HCT116 (cell line): ENCODE data around the gene CD244. TPM values are rescaled to one million over a fixed set of nuclear protein-coding genes. Genes with fewer than 3 reads are reported as not detected.

Source experiments
- ATAC-seq: fragments of 200-7000 bp; cut with Tn5 transposase; 2 replicates; pipeline ENCODE4 v1.9.1; 2020; ENCODE audit warnings: mild to moderate bottlenecking, moderate library complexity
- BruUV-seq: library from RNA; stranded (reverse); fragments of 400-500 nt; replicated peaks from 2 replicates; lab custom pipeline; 2021; lab: Mats Ljungman, UMichigan
- CTCF ChIA-PET: fragments of 300-600 bp; sonication (Branson Sonifier 250); formaldehyde crosslinking; loops from one replicate; lab custom pipeline; 2021; ENCODE audit warnings: antibody characterized with exemption; lab: Charles Lee
- POLR2A ChIA-PET: fragments of 300-600, 350-600 bp; sonication (Branson Sonifier 250); formaldehyde crosslinking; loops from one replicate; lab custom pipeline; 2021; ENCODE audit warnings: antibody characterized with exemption; lab: Charles Lee
- RAD21 ChIA-PET, 2 experiments: fragments of 300-600 bp; sonication (Branson Sonifier 250); formaldehyde crosslinking; loops; one replicate each; lab custom pipeline; 2023; ENCODE audit warnings: low total read pairs in 2 of 2; ENCODE audit not compliant: uncharacterized antibody in 2 of 2, unreplicated experiment in 2 of 2, low non-redundant PET in 1 of 2; lab: Charles Lee
- DNase-seq: peaks from one replicate; pipeline ENCODE4 v3.0.0-alpha.2; 2010; ENCODE audit warnings: low read depth, low spot score
- H2AFZ ChIP-seq: fragments of 200-600 bp; shearing (Covaris generic), sonication (generic); 2 replicates; pipeline ENCODE4 v1.6.1; 2017; ENCODE audit warnings: low read depth, mixed run types, mixed read lengths, antibody characterized with exemption, low read length; ENCODE audit not compliant: poor library complexity, severe bottlenecking
- H3K27ac ChIP-seq: 2 replicates; pipeline ENCODE4 v1.5.1; 2012; ENCODE audit warnings: low read depth, low read length
- H3K27me3 ChIP-seq: fragments of 200-600 bp; sonication (generic); 2 replicates; pipeline ENCODE4 v1.6.1; 2016; ENCODE audit warnings: mixed run types, low read length, mixed read lengths; ENCODE audit not compliant: insufficient read depth
- H3K36me3 ChIP-seq, 2 experiments: fragments of 200-500 bp in 1 of 2; fragments of 200-600 bp in 1 of 2; sonication (Bioruptor generic) in 1 of 2; sonication (generic) in 1 of 2; 2 replicates each; pipeline versions ENCODE4 v1.5.1 to v1.6.1; 2014 to 2016; ENCODE audit warnings: low read length in 2 of 2, inconsistent platforms in 1 of 2, mixed read lengths in 1 of 2, mixed run types in 1 of 2; ENCODE audit not compliant: insufficient read depth in 2 of 2, control insufficient read depth in 1 of 2
- H3K4me1 ChIP-seq, 2 experiments: fragments of 200-600 bp in 1 of 2; sonication (generic) in 1 of 2; 2 replicates each; pipeline versions ENCODE4 v1.5.1 to v1.6.1; 2012 to 2017; ENCODE audit warnings: low read length in 2 of 2, inconsistent platforms in 1 of 2, mild to moderate bottlenecking in 1 of 2, mixed read lengths in 1 of 2, mixed run types in 1 of 2, moderate library complexity in 1 of 2; ENCODE audit not compliant: insufficient read depth in 2 of 2, control insufficient read depth in 1 of 2
- H3K4me2 ChIP-seq: fragments of 200-600 bp; sonication (generic); 2 replicates; pipeline ENCODE4 v1.6.1; 2017; ENCODE audit warnings: mixed run types, low read length, mixed read lengths
- H3K4me3 ChIP-seq, 2 experiments: fragments of 200-600 bp in 1 of 2; sonication (generic) in 1 of 2; replicated peaks in 1 of 2; 2 replicates each; pipeline ENCODE4 v1.5.1; 2011 to 2016; ENCODE audit warnings: low read length in 2 of 2, control low read depth in 1 of 2, low read depth in 1 of 2, mild to moderate bottlenecking in 1 of 2, mixed read lengths in 1 of 2, mixed run types in 1 of 2
- H3K79me2 ChIP-seq: fragments of 200-600 bp; sonication (generic); 2 replicates; pipeline ENCODE4 v1.6.1; 2017; ENCODE audit warnings: mild to moderate bottlenecking, mixed run types, low read length, moderate library complexity, mixed read lengths; ENCODE audit not compliant: insufficient read depth
- H3K9ac ChIP-seq: fragments of 200-600 bp; sonication (generic); 2 replicates; pipeline ENCODE4 v1.6.1; 2016; ENCODE audit warnings: low read length, mixed read lengths
- H3K9me2 ChIP-seq: fragments of 200-600 bp; sonication (generic), shearing (Covaris generic); 2 replicates; pipeline ENCODE4 v1.6.1; 2017; ENCODE audit warnings: mixed run types, mild to moderate bottlenecking, moderate library complexity; ENCODE audit not compliant: insufficient read depth
- H3K9me3 ChIP-seq, 2 experiments: fragments of 200-500 bp in 1 of 2; fragments of 200-600 bp in 1 of 2; sonication (Bioruptor generic) in 1 of 2; sonication (generic) in 1 of 2; 2 replicates each; pipeline ENCODE4 v1.6.1; 2014 to 2017; ENCODE audit warnings: low read length in 2 of 2, mixed read lengths in 2 of 2, inconsistent platforms in 1 of 2, low read depth in 1 of 2, mild to moderate bottlenecking in 1 of 2, mixed run types in 1 of 2, moderate library complexity in 1 of 2; ENCODE audit not compliant: control insufficient read depth in 1 of 2, insufficient read depth in 1 of 2
- H4K20me1 ChIP-seq: fragments of 200-600 bp; sonication (generic), shearing (Covaris generic); 2 replicates; pipeline ENCODE4 v1.6.1; 2017; ENCODE audit warnings: mixed run types, mild to moderate bottlenecking, moderate library complexity; ENCODE audit not compliant: insufficient read depth
- CBX3 ChIP-seq: IDR thresholded peaks from 2 replicates; pipeline ENCODE4 v1.6.1; 2012; ENCODE audit warnings: low read depth
- CEBPB ChIP-seq: IDR thresholded peaks from 2 replicates; pipeline ENCODE4 v1.6.1; 2012; ENCODE audit warnings: low read depth
- CTCF ChIP-seq, 3 experiments: fragments of 200-600 bp in 1 of 3; sonication (generic) in 1 of 3; IDR thresholded peaks in 2 of 3; conservative IDR thresholded peaks in 1 of 3; 2 replicates each; pipeline ENCODE4 v1.5.1; 2012 to 2017; ENCODE audit warnings: low read depth in 2 of 3, low read length in 2 of 3, antibody characterized with exemption in 1 of 3, borderline replicate concordance in 1 of 3, control low read depth in 1 of 3, mild to moderate bottlenecking in 1 of 3, mixed read lengths in 1 of 3, mixed run types in 1 of 3, moderate library complexity in 1 of 3; ENCODE audit not compliant: insufficient read depth in 1 of 3
- EGR1 ChIP-seq: IDR thresholded peaks from 2 replicates; pipeline ENCODE4 v1.6.1; 2012; ENCODE audit warnings: low read depth
- ELF1 ChIP-seq: IDR thresholded peaks from 2 replicates; pipeline ENCODE4 v1.6.1; 2012; ENCODE audit warnings: low read depth, borderline replicate concordance
- FOSL1 ChIP-seq: IDR thresholded peaks from 2 replicates; pipeline ENCODE4 v1.6.1; 2012; ENCODE audit warnings: low read depth
- JUND ChIP-seq: IDR thresholded peaks from 2 replicates; pipeline ENCODE4 v1.6.1; 2012
- RAD21 ChIP-seq: IDR thresholded peaks from 2 replicates; pipeline ENCODE4 v1.6.1; 2012; ENCODE audit warnings: low read depth, mild to moderate bottlenecking
- REST ChIP-seq: IDR thresholded peaks from 2 replicates; pipeline ENCODE4 v1.6.1; 2012; ENCODE audit warnings: low read depth
- SIN3A ChIP-seq: IDR thresholded peaks from 2 replicates; pipeline ENCODE4 v1.6.1; 2012; ENCODE audit warnings: low read depth
- SP1 ChIP-seq: IDR thresholded peaks from 2 replicates; pipeline ENCODE4 v1.6.1; 2012; ENCODE audit warnings: low read depth
- SRF ChIP-seq: IDR thresholded peaks from 2 replicates; pipeline ENCODE4 v1.6.1; 2012; ENCODE audit warnings: low read depth
- YY1 ChIP-seq: IDR thresholded peaks from 2 replicates; pipeline ENCODE4 v1.6.1; 2011; ENCODE audit warnings: low read length, low read depth, moderate library complexity, mild to moderate bottlenecking; ENCODE audit not compliant: insufficient replicate concordance; ENCODE audit errors: extremely low read depth
- ZFX ChIP-seq: fragments of 450-650 bp; IDR thresholded peaks from 2 replicates; pipeline ENCODE4 v1.6.1; 2017
- ZNF274 ChIP-seq: fragments of 200-500 bp; sonication (Bioruptor generic); IDR thresholded peaks from 2 replicates; pipeline ENCODE4 v1.6.1; 2014; ENCODE audit warnings: mild to moderate bottlenecking, low read depth, low read length, inconsistent platforms
- intact Hi-C: fragments of 100-400 bp; cut with micrococcal nuclease; formaldehyde crosslinking; loops from 2 replicates; pipeline ENCODE4 v1.10.0; 2022
- total RNA-seq: library from RNA; stranded (reverse); gene quantifications from one replicate; pipeline ENCODE4 v1.2.1, GENCODE V29; 2021; ENCODE audit not compliant: unreplicated experiment
- TF ChIP-seq, protein P1 (sequence below): IDR thresholded peaks from 2 replicates; pipeline ENCODE4 v1.6.1; 2012
- TF ChIP-seq, protein P2 (sequence below): IDR thresholded peaks from 2 replicates; pipeline ENCODE4 v1.6.1; 2012

The CD244 gene
- total RNA-seq, 1 experiment from 2014 or later: not detected

- RAD21 ChIA-PET: no interaction called here
- Histone ChIP-seq H2AFZ (no peak overlapping the region), H3K9ac (no peak overlapping the region), H3K9me3 (no peaks in the 10 kb centered on the region), H3K79me2 (no peaks in the 10 kb centered on the region), H4K20me1 (no peaks in the 10 kb centered on the region), H3K36me3 (no peaks in the 10 kb centered on the region), H3K4me3 (no peak overlapping the region), H3K9me2 (no peaks in the 10 kb centered on the region), H3K27me3 (no peaks in the 10 kb centered on the region), H3K27ac (no peak overlapping the region), H3K4me1 (no peaks in the 10 kb centered on the region), H3K4me2 (no peak overlapping the region)
- intact Hi-C loops: no loop called here
- BruUV-seq: no TSS peak
- no peak for DNase-seq
- POLR2A ChIA-PET: no interaction called here
- no peak for TF ChIP-seq FOSL1
- TF ChIP-seq, protein P1, sequence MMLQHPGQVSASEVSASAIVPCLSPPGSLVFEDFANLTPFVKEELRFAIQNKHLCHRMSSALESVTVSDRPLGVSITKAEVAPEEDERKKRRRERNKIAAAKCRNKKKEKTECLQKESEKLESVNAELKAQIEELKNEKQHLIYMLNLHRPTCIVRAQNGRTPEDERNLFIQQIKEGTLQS: no peak
- no peak for TF ChIP-seq CTCF (IDR thresholded peaks at IDR 0.05 in 2 of 3, conservative IDR thresholded peaks at IDR 0.05 in 1 of 3; ENCODE audit: borderline replicate concordance in 1 of 3, insufficient read depth in 1 of 3, low read depth in 2 of 3, low read length in 2 of 3)
- no peak for TF ChIP-seq SRF
- TF ChIP-seq REST: no peak
- TF ChIP-seq JUND: no peak
- no peak for TF ChIP-seq CBX3
- no peak for TF ChIP-seq ELF1
- no peak for TF ChIP-seq RAD21
- no peak for TF ChIP-seq SP1
- no peak for TF ChIP-seq CEBPB
- TF ChIP-seq EGR1: no peak
- TF ChIP-seq ZNF274: no peak
- no peak for TF ChIP-seq SIN3A
- no peak for TF ChIP-seq ZFX
- no peak for TF ChIP-seq YY1
- TF ChIP-seq, protein P2, sequence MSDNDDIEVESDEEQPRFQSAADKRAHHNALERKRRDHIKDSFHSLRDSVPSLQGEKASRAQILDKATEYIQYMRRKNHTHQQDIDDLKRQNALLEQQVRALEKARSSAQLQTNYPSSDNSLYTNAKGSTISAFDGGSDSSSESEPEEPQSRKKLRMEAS: no peak
- ATAC-seq: no peak
- CTCF ChIA-PET: no interaction called here
These were observed 61.9 kb downstream of the CD244 start for GRCh38 chr1:160800645-160801408.
